OCI-LY1 (cell line): ENCODE data around the gene LAMA3.

Source experiments
- H2AFZ ChIP-seq: fragments of 200-600 bp; sonication (generic), shearing (Covaris generic); 2 replicates; pipeline ENCODE4 v1.6.0; 2014; ENCODE audit warnings: antibody characterized with exemption, mild to moderate bottlenecking, low read length
- H3F3A ChIP-seq: fragments of 200-600 bp; sonication (generic), shearing (Covaris generic); 2 replicates; pipeline ENCODE4 v1.6.0; 2014; ENCODE audit warnings: mild to moderate bottlenecking, antibody characterized with exemption, low read length, moderate library complexity; ENCODE audit not compliant: insufficient read depth
- H3K27ac ChIP-seq: fragments of 200-600 bp; sonication (generic); 2 replicates; pipeline ENCODE4 v1.5.1; 2014; ENCODE audit warnings: low read length, mixed run types, mild to moderate bottlenecking, low read depth; ENCODE audit not compliant: poor library complexity, severe bottlenecking
- H3K27me3 ChIP-seq: fragments of 200-600 bp; sonication (generic); 2 replicates; pipeline ENCODE4 v1.6.0; 2014; ENCODE audit warnings: antibody characterized with exemption, mild to moderate bottlenecking, low read length, moderate library complexity; ENCODE audit not compliant: insufficient read depth
- H3K36me3 ChIP-seq: fragments of 200-600 bp; sonication (generic); 2 replicates; pipeline ENCODE4 v1.6.1; 2014; ENCODE audit warnings: mild to moderate bottlenecking, antibody characterized with exemption, low read length, moderate library complexity, mixed read lengths; ENCODE audit not compliant: insufficient read depth
- H3K4me1 ChIP-seq: fragments of 200-600 bp; sonication (generic); 2 replicates; pipeline ENCODE4 v1.5.1; 2014; ENCODE audit warnings: mild to moderate bottlenecking, low read length, moderate library complexity; ENCODE audit not compliant: insufficient read depth, severe bottlenecking
- H3K4me2 ChIP-seq: fragments of 200-600 bp; sonication (generic), shearing (Covaris generic); 2 replicates; pipeline ENCODE4 v1.6.1; 2014; ENCODE audit warnings: low read length
- H3K4me3 ChIP-seq: fragments of 200-600 bp; sonication (generic); 2 replicates; pipeline ENCODE4 v1.5.1; 2014; ENCODE audit warnings: low read length, low read depth, mild to moderate bottlenecking, mixed read lengths; ENCODE audit not compliant: poor library complexity, severe bottlenecking
- H3K79me2 ChIP-seq: fragments of 200-600 bp; shearing (Covaris generic); 2 replicates; pipeline ENCODE4 v1.6.1; 2016; ENCODE audit warnings: mixed run types, low read length, mixed read lengths; ENCODE audit not compliant: insufficient read depth
- H3K9ac ChIP-seq: fragments of 200-600 bp; sonication (generic), shearing (Covaris generic); 2 replicates; pipeline ENCODE4 v1.6.1; 2014; ENCODE audit warnings: mild to moderate bottlenecking, low read length, mixed read lengths
- H3K9me2 ChIP-seq: fragments of 200-600 bp; sonication (generic), shearing (Covaris generic); 2 replicates; pipeline ENCODE4 v1.6.1; 2014; ENCODE audit warnings: low read depth, mild to moderate bottlenecking, low read length, mixed read lengths
- H3K9me3 ChIP-seq: fragments of 200-600 bp; shearing (Covaris generic); 2 replicates; pipeline ENCODE4 v1.6.1; 2014; ENCODE audit warnings: low read length, mixed read lengths
- H4K20me1 ChIP-seq: fragments of 200-600 bp; sonication (generic), shearing (Covaris generic); 2 replicates; pipeline ENCODE4 v1.6.0; 2016; ENCODE audit warnings: mild to moderate bottlenecking, low read length; ENCODE audit not compliant: insufficient read depth
- EZH2 ChIP-seq: fragments of 200-600 bp; sonication (generic), shearing (Covaris generic); IDR thresholded peaks from 2 replicates; pipeline ENCODE4 v1.8.0; 2017; ENCODE audit warnings: borderline replicate concordance, mixed run types, mild to moderate bottlenecking, antibody characterized with exemption, low read length, moderate library complexity, mixed read lengths
- TF ChIP-seq, protein P1 (sequence below): fragments of 200-600 bp; sonication (generic), shearing (Covaris generic); IDR thresholded peaks from 2 replicates; pipeline ENCODE4 v1.5.1; 2017; ENCODE audit warnings: mild to moderate bottlenecking, antibody characterized with exemption, low read length, moderate library complexity, mixed read lengths

LAMA3 gene

GRCh38 chr18:23641937-23642666 lies 47.2 kb upstream of the LAMA3 start:
- H3K27ac ChIP-seq, result no peak overlapping the region
- H3K4me2 ChIP-seq, result no peak overlapping the region
- no peaks in the 10 kb centered on the region for H3K4me1 ChIP-seq
- no peaks in the 10 kb centered on the region for H3K9me2 ChIP-seq
- H4K20me1 ChIP-seq, result no peaks in the 10 kb centered on the region
- H3K36me3 ChIP-seq, result no peaks in the 10 kb centered on the region
- no peak overlapping the region for H3K4me3 ChIP-seq
- peaks cover 2% of the 10 kb centered on the region; the same call in 1 of the 2 replicates for H3K9me3 ChIP-seq
- TF ChIP-seq, protein P1, sequence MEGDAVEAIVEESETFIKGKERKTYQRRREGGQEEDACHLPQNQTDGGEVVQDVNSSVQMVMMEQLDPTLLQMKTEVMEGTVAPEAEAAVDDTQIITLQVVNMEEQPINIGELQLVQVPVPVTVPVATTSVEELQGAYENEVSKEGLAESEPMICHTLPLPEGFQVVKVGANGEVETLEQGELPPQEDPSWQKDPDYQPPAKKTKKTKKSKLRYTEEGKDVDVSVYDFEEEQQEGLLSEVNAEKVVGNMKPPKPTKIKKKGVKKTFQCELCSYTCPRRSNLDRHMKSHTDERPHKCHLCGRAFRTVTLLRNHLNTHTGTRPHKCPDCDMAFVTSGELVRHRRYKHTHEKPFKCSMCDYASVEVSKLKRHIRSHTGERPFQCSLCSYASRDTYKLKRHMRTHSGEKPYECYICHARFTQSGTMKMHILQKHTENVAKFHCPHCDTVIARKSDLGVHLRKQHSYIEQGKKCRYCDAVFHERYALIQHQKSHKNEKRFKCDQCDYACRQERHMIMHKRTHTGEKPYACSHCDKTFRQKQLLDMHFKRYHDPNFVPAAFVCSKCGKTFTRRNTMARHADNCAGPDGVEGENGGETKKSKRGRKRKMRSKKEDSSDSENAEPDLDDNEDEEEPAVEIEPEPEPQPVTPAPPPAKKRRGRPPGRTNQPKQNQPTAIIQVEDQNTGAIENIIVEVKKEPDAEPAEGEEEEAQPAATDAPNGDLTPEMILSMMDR, result no peak
- no peak for TF ChIP-seq EZH2
- H3K9ac ChIP-seq, result no peak overlapping the region
- H2AFZ ChIP-seq, result no peak overlapping the region
- H3F3A ChIP-seq, result no peaks in the 10 kb centered on the region
- no peaks in the 10 kb centered on the region for H3K79me2 ChIP-seq
- no peaks in the 10 kb centered on the region for H3K27me3 ChIP-seq

DNA sequence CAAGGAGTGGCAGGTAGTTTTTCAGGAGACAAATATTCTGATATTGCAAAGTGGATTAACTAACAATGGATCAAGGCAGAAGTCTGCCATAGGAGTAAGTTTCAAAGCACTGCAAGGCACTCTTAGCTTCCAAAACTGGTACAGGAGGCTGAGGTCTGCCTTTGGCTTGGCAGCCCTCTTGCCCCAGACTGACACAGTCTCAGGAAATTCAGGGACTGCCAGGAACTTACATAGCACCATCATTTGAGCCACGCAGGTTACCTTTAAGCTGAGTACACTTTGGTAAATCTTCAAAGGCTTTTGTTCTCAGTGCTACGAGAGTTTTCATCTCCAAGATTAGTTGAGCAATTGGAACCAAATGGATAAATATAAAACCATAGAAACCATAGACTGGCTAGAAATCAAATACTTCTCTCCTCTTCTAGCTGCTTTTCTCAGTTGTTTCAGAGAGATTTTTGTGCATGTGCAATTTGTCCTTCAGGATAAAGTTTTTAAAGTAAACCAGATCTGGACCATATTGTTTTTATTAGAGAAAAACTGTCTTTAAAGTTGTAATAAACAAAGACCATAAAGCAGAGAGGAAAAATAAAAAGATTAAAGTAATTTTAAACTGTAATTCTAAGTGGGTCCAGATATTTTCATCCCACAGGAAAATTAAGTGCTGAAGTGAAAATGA lies 45.3 kb upstream of the LAMA3 start:
- H3K9me2 ChIP-seq, result no peaks in the 10 kb centered on the region
- no peak overlapping the region for H3K9ac ChIP-seq
- no peaks in the 10 kb centered on the region for H3K79me2 ChIP-seq
- TF ChIP-seq, protein P1, result no peak
- TF ChIP-seq EZH2, result no peak
- no peak overlapping the region for H3K4me2 ChIP-seq
- H4K20me1 ChIP-seq, result no peaks in the 10 kb centered on the region
- no peaks in the 10 kb centered on the region for H3F3A ChIP-seq
- no peaks in the 10 kb centered on the region for H3K36me3 ChIP-seq
- no peak overlapping the region for H3K4me3 ChIP-seq
- H3K27ac ChIP-seq, result no peak overlapping the region
- no peak overlapping the region for H2AFZ ChIP-seq
- H3K4me1 ChIP-seq, result no peaks in the 10 kb centered on the region
- H3K9me3 ChIP-seq, result peaks cover 2% of the 10 kb centered on the region; the same call in 1 of the 2 replicates
- 0 out of 2 replicates have a peak, but pooled peaks cover 3% of the 10 kb centered on the region for H3K27me3 ChIP-seq

- TF ChIP-seq, protein P1, result no peak
- H3K9me3 ChIP-seq, result peaks cover 2% of the 10 kb centered on the region; the same call in 1 of the 2 replicates
- no peaks in the 10 kb centered on the region for H3K79me2 ChIP-seq
- no peaks in the 10 kb centered on the region for H3K9me2 ChIP-seq
- no peak overlapping the region for H3K27ac ChIP-seq
- H2AFZ ChIP-seq, result no peak overlapping the region
- no peaks in the 10 kb centered on the region for H4K20me1 ChIP-seq
- no peak overlapping the region for H3K4me2 ChIP-seq
- H3F3A ChIP-seq, result no peaks in the 10 kb centered on the region
- no peaks in the 10 kb centered on the region for H3K4me1 ChIP-seq
- H3K36me3 ChIP-seq, result no peaks in the 10 kb centered on the region
- H3K9ac ChIP-seq, result no peak overlapping the region
- no peak overlapping the region for H3K4me3 ChIP-seq
- H3K27me3 ChIP-seq, result 0 out of 2 replicates have a peak, but pooled peaks cover 3% of the 10 kb centered on the region
Measured at GRCh38 chr18:23645568-23646175, 43.6 kb upstream of the LAMA3 start.
